ENCODE data around the gene SOX6.

Gene SOX6

GRCh38 chr11:16096336-16096735 is 260.0 kb downstream of the SOX6 start:
- TF ChIP-seq CTCF (IDR thresholded peaks at IDR 0.05; ENCODE audit: control extremely low read depth, extremely low read depth, low read depth, missing control alignments), result no peak
- ChIA-PET POLR2A (no interaction called here), CTCF (interaction anchor here (1.6 to 1.8 kb wide), 2 partner anchors 15 to 21 kb away, joined by 3 read pairs; no protein-coding TSS in a partner anchor)
- no peak for DNase-seq (ENCODE audit: extremely low spot score)

- no peak for DNase-seq (ENCODE audit: extremely low spot score)
- no peak for TF ChIP-seq CTCF (IDR thresholded peaks at IDR 0.05; ENCODE audit: control extremely low read depth, extremely low read depth, low read depth, missing control alignments)
- ChIA-PET POLR2A (no interaction called here), CTCF (interaction anchor here (1.6 kb wide), 1 partner anchor 16 kb away, joined by 3 read pairs; no protein-coding TSS in a partner anchor)
These were observed 260.6 kb downstream of the SOX6 start for GRCh38 chr11:16095756-16096155.

- ChIA-PET POLR2A (no interaction called here), CTCF (interaction anchor here (1.0 to 1.2 kb wide), 2 partner anchors 8 to 17 kb away, joined by 3 read pairs; no protein-coding TSS in a partner anchor)
- DNase-seq (ENCODE audit: extremely low spot score), result no peak
- no peak for TF ChIP-seq CTCF (IDR thresholded peaks at IDR 0.05; ENCODE audit: control extremely low read depth, extremely low read depth, low read depth, missing control alignments)
These were observed 262.3 kb downstream of the SOX6 start for GRCh38 chr11:16093889-16094653.

- ChIA-PET CTCF (interaction anchor here (1.4 to 1.7 kb wide), 3 partner anchors 10 to 23 kb away, joined by 4 to 5 read pairs (median 4); no protein-coding TSS in a partner anchor), POLR2A (no interaction called here)
- DNase-seq (ENCODE audit: extremely low spot score), result no peak
- no peak for TF ChIP-seq CTCF (IDR thresholded peaks at IDR 0.05; ENCODE audit: control extremely low read depth, extremely low read depth, low read depth, missing control alignments)
These were observed 264.5 kb downstream of the SOX6 start for GRCh38 chr11:16091862-16092261.

- POLR2A ChIA-PET, result no interaction called here
- TF ChIP-seq CTCF (IDR thresholded peaks at IDR 0.05; ENCODE audit: control extremely low read depth, extremely low read depth, low read depth, missing control alignments), result no peak
- no peak for DNase-seq (ENCODE audit: extremely low spot score)
- CTCF ChIA-PET, result interaction anchor here (1.1 to 1.2 kb wide), 2 partner anchors 8 to 10 kb away, joined by 3 read pairs; no protein-coding TSS in a partner anchor
These were observed 266.9 kb downstream of the SOX6 start for GRCh38 chr11:16089481-16089880.

GRCh38 chr11:16088774-16089173 is 267.6 kb downstream of the SOX6 start:
- DNase-seq (ENCODE audit: extremely low spot score), result no peak
- POLR2A ChIA-PET, result no interaction called here
- no peak for TF ChIP-seq CTCF (IDR thresholded peaks at IDR 0.05; ENCODE audit: control extremely low read depth, extremely low read depth, low read depth, missing control alignments)
- CTCF ChIA-PET, result interaction anchor here (1.3 kb wide), 1 partner anchor 10 kb away, joined by 5 read pairs; no protein-coding TSS in a partner anchor

Data from GM10248 (cell line).